GM12878 (cell line): ENCODE measurements around the gene HYPK. TPM values are rescaled to one million over a fixed set of nuclear protein-coding genes. Genes with fewer than 3 reads are reported as not detected.

Experiments
- ATAC-seq: fragments of 200-7000 bp; cut with Tn5 transposase; 3 replicates; pipeline ENCODE4 v1.9.1; 2020; ENCODE audit warnings: mild to moderate bottlenecking, moderate library complexity
- BruUV-seq: library from RNA; stranded (reverse); fragments of 400-500 nt; replicated peaks from 2 replicates; lab custom pipeline; 2021; lab: Mats Ljungman, UMichigan
- CTCF ChIA-PET: fragments of 300-600 bp; sonication (Branson Sonifier 250); formaldehyde crosslinking; extraction: SDS; loops from one replicate; lab custom pipeline; 2021; ENCODE audit warnings: inconsistent platforms; lab: Yijun Ruan, JAX
- POLR2A ChIA-PET: fragments of 350-600 bp; formaldehyde crosslinking; extraction: SDS; loops from one replicate; lab custom pipeline; 2021; ENCODE audit warnings: inconsistent platforms; lab: Charles Lee
- RAD21 ChIA-PET: fragments of 300-600 bp; sonication (Branson Sonifier 250); formaldehyde crosslinking; loops from one replicate; lab custom pipeline; 2023; ENCODE audit warnings: antibody characterized with exemption; ENCODE audit not compliant: unreplicated experiment; lab: Charles Lee
- SMC1A ChIA-PET: fragments of 300-600 bp; sonication (Branson Sonifier 250); formaldehyde crosslinking; loops from one replicate; lab custom pipeline; 2023; ENCODE audit not compliant: unreplicated experiment, uncharacterized antibody; lab: Charles Lee
- DNase-seq: peaks from one replicate; pipeline ENCODE4 v3.0.0-alpha.2; 2011; ENCODE audit warnings: low read depth, low spot score
- FAIRE-seq: peaks from 3 replicates; lab custom pipeline; 2011; peaks lifted over from hg19 to GRCh38; lab: Jason Lieb, UNC
- H2AFZ ChIP-seq: 2 replicates; pipeline ENCODE4 v1.6.0; 2011; ENCODE audit warnings: low read depth, low read length, control low read depth; ENCODE audit not compliant: control insufficient read depth
- H3K27ac ChIP-seq: 2 replicates; pipeline ENCODE4 v1.5.1; 2011; ENCODE audit warnings: control low read depth; ENCODE audit not compliant: control insufficient read depth, insufficient read depth
- H3K27me3 ChIP-seq, 2 experiments: replicated peaks in 1 of 2; 2 replicates each; pipeline versions ENCODE4 v1.6.0 to v1.6.1; 2011; ENCODE audit warnings: low read length in 1 of 2; ENCODE audit not compliant: control insufficient read depth in 2 of 2, insufficient read depth in 2 of 2
- H3K36me3 ChIP-seq, 2 experiments: 2 replicates each; pipeline ENCODE4 v1.5.1; 2011; ENCODE audit warnings: low read length in 1 of 2; ENCODE audit not compliant: control insufficient read depth in 2 of 2, insufficient read depth in 2 of 2
- H3K4me1 ChIP-seq: 2 replicates; pipeline ENCODE4 v1.6.1; 2011; ENCODE audit warnings: mild to moderate bottlenecking, low read length, moderate library complexity, mixed read lengths; ENCODE audit not compliant: control insufficient read depth, insufficient read depth
- H3K4me2 ChIP-seq: 2 replicates; pipeline ENCODE4 v1.6.0; 2011; ENCODE audit warnings: control low read depth; ENCODE audit not compliant: control insufficient read depth, insufficient read depth
- H3K4me3 ChIP-seq: fragments of 200-600 bp; sonication (generic); 2 replicates; pipeline ENCODE4 v1.5.1; 2016
- H3K79me2 ChIP-seq: 2 replicates; pipeline ENCODE4 v1.6.0; 2011; ENCODE audit warnings: low read length; ENCODE audit not compliant: control insufficient read depth, insufficient read depth
- H3K9ac ChIP-seq: 2 replicates; pipeline ENCODE4 v1.8.0; 2011; ENCODE audit warnings: low read length, control low read depth, mixed read lengths; ENCODE audit not compliant: control insufficient read depth, insufficient read depth
- H3K9me3 ChIP-seq: replicated peaks from 3 replicates; pipeline ENCODE4 v1.5.1; 2011; ENCODE audit warnings: mild to moderate bottlenecking, low read length; ENCODE audit not compliant: control insufficient read depth, insufficient read depth
- H4K20me1 ChIP-seq: 2 replicates; pipeline ENCODE4 v1.6.0; 2011; ENCODE audit not compliant: control insufficient read depth, insufficient read depth
- BACH1 ChIP-seq: fragments of 450-650 bp; IDR thresholded peaks from 2 replicates; pipeline ENCODE4 v1.6.1; 2017; ENCODE audit warnings: mild to moderate bottlenecking, borderline replicate concordance
- CHD4 ChIP-seq: fragments of 200-600 bp; sonication (generic); IDR thresholded peaks from 2 replicates; pipeline ENCODE4 v1.6.1; 2016; ENCODE audit warnings: mild to moderate bottlenecking
- CREM ChIP-seq: IDR thresholded peaks from 2 replicates; pipeline ENCODE4 v1.6.1; 2014; ENCODE audit warnings: antibody characterized with exemption, low read depth
- EED ChIP-seq: sonication (generic); IDR thresholded peaks from 2 replicates; pipeline ENCODE4 v1.6.1; 2016; ENCODE audit warnings: antibody characterized with exemption, low read depth
- NR2C1 ChIP-seq: fragments of 450-650 bp; IDR thresholded peaks from 2 replicates; pipeline ENCODE4 v1.6.1; 2017; ENCODE audit warnings: antibody characterized with exemption, mild to moderate bottlenecking, moderate library complexity
- NR2F1 ChIP-seq: fragments of 450-650 bp; conservative IDR thresholded peaks from 2 replicates; pipeline ENCODE4 v1.6.1; 2017; ENCODE audit warnings: mild to moderate bottlenecking
- POLR2A ChIP-seq: IDR thresholded peaks from 2 replicates; pipeline ENCODE4 v1.6.1; 2011; ENCODE audit warnings: low read depth, mild to moderate bottlenecking, low read length
- POLR2AphosphoS5 ChIP-seq: IDR thresholded peaks from 2 replicates; pipeline ENCODE4 v1.6.1; 2011; ENCODE audit warnings: mild to moderate bottlenecking, low read length, inconsistent platforms
- RB1 ChIP-seq: fragments of 450-650 bp; formaldehyde crosslinking; IDR thresholded peaks from 2 replicates; pipeline ENCODE4 v1.6.1; 2017; ENCODE audit warnings: mild to moderate bottlenecking, borderline replicate concordance
- RUNX3 ChIP-seq: IDR thresholded peaks from 2 replicates; pipeline ENCODE4 v1.6.1; 2012; ENCODE audit warnings: low read length, inconsistent platforms
- SREBF2 ChIP-seq: IDR thresholded peaks from 2 replicates; pipeline ENCODE4 v1.6.1; 2012; ENCODE audit warnings: mild to moderate bottlenecking, low read length
- STAT3 ChIP-seq: IDR thresholded peaks from 2 replicates; pipeline ENCODE4 v1.6.1; 2011; ENCODE audit warnings: low read depth, low read length, improper control_type of control experiment
- ZNF622 ChIP-seq: fragments of 450-650 bp; IDR thresholded peaks from 2 replicates; pipeline ENCODE4 v1.6.1; 2017; ENCODE audit warnings: mild to moderate bottlenecking, inconsistent platforms
- WGBS: methylation state at CpG from one replicate; pipeline ENCODE4 v1.1.6; 2016; ENCODE audit warnings: low lambda C conversion rate; ENCODE audit not compliant: insufficient replicate concordance, insufficient coverage; ENCODE audit errors: missing lambda C conversion rate; 5-methylcytosine and 5-hydroxymethylcytosine counted together
- in situ Hi-C: fragments of 300-500 bp; cut with MboI; formaldehyde crosslinking; loops from 9 replicates; pipeline ENCODE4 v1.14.3; 2018; ENCODE audit warnings: mixed read lengths
- intact Hi-C: fragments of 100-400 bp; cut with micrococcal nuclease; formaldehyde crosslinking; loops from one replicate; pipeline ENCODE4 v1.14.2; 2022; ENCODE audit not compliant: unreplicated experiment
- polyA plus RNA-seq, 11 experiments: library from polyadenylated mRNA; depleted of rRNA in 4 of 11; unstranded in 6 of 11; stranded (reverse) in 5 of 11; fragments of >200 nt; fragmentation: Nextera tagmentation in 4 of 11; fragmentation: Illumina TruSeq in 1 of 11; extraction: Ambion mirVana in 4 of 11; extraction: Trizol in 1 of 11; gene quantifications; 1 replicate in 1 of 11; 2 replicates in 10 of 11; pipeline versions ENCODE4 v1.2.1 to v1.2.3, GENCODE V29; 2011 to 2016; ENCODE audit warnings: inconsistent platforms in 2 of 11, missing spikeins in 2 of 11, low read depth in 1 of 11
- total RNA-seq, 4 experiments: library from RNA; depleted of rRNA in 3 of 4; stranded (reverse); fragments of >200 nt in 3 of 4; fragmentation: Illumina TruSeq in 1 of 4; extraction: Trizol in 1 of 4; gene quantifications; 2 replicates each; pipeline versions ENCODE4 v1.2.1 to v1.2.3, GENCODE V29; 2013 to 2021
- TF ChIP-seq, protein P1 (sequence below): fragments of 450-650 bp; conservative IDR thresholded peaks from 2 replicates; pipeline ENCODE4 v1.6.1; 2017; ENCODE audit warnings: mild to moderate bottlenecking, moderate library complexity
- TF ChIP-seq, protein P2 (sequence below): fragments of 450-650 bp; IDR thresholded peaks from 2 replicates; pipeline ENCODE4 v1.6.1; 2017; ENCODE audit warnings: mild to moderate bottlenecking
- TF ChIP-seq, protein P3 (sequence below): IDR thresholded peaks from 2 replicates; pipeline ENCODE4 v1.6.1; 2012; ENCODE audit warnings: low read length, inconsistent platforms

Gene HYPK
- total and polyA plus RNA-seq, 10 of the 15 experiments (the other 5 are each of a cell fraction or from before 2014, with no cell fraction given) = 8.0 to 38.4 (median 17.5) TPM

DNA sequence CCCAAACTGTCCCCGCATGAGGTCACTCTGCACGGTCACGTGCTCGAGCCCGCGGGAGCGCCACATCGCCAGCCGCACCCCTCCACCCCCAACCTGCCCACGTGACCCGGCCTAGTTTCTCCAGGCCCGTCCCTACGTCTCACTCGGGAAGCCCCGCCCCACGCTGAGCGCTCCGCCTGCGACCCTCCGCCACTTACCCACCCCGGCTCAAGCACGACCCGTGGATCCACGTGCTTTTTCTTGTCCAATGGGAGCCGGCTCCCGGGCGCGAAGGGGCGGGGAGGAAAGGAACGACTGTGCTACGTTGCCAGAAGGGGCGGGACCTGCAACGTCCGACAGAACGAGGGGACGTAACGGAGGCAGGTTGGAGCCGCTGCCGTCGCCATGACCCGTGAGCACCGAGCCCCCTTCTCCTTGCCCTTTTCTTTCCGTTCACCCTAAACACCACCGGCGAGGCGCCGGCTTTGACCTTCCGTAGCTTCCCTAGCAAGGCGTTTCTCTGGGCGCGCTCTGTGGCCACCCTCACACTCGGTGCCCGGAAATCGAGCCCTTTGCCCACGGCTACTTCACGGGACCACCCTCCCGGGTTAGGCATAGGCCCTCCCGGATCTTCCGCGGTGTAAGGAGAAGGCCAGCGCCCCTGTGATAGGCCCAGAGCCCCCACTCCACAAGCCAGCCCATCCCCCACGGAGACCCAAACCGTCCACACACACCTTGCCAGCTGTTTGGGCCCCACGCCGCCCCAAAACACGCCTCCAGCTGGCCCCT, 8.2 kb upstream of the HYPK start, which contains the start of gene SERF2 (continued):
- TF ChIP-seq RB1 (peak; percentile 36; the same call in 1 of the 2 replicates), SREBF2 (no peak), STAT3 (no peak), ZNF622 (no peak), NR2C1 (no peak), EED (no peak), CREM (peak; percentile 62), RUNX3 (peak; percentile 57), CHD4 (no peak), BACH1 (peak; percentile 56; the same call in 1 of the 2 replicates)
- TF ChIP-seq, all 136 proteins: peak for 52

DNA sequence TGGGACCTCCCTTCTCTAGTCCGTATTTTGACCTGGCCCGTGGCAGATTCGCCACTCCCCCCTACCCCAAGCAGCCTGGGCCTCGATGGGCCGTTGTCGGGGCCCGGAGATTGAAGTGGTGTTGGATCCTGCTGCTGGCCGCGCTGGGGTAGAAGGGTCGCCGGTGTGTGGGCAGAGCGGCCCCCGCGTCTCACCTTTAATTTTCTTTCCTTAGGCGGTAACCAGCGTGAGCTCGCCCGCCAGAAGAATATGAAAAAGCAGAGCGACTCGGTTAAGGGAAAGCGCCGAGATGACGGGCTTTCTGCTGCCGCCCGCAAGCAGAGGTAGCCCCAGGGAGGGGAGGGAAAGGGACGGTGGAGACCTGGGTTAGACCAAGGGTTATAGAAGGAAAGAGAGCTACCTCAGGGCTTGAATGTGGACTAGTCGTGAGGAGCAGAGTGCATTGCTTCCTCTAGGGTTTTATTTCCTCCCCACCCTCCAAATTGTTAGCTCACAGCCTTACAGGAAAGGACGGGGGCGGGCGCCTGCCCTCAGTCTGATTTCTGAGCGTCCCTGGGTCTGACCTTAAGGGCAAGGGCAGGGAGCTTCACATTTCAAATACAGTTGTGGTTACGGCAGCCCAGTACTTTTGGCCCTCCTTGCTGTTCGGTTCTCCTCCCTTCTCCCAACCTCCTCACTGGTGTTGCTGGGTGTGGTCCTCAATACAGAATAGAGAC, 7.5 kb upstream of the HYPK start:
- SMC1A ChIA-PET = interaction anchor here (1.1 to 9.4 kb wide), 8 partner anchors 11 to 40 kb away, joined by 3 to 129 read pairs (median 4); partner anchors contain the start of genes ELL3 and MFAP1
- H2AFZ ChIP-seq = no peak overlapping the region; the same call in 1 of the 2 replicates
- H3K9me3 ChIP-seq = no peaks in the 10 kb centered on the region
- H3K4me2 ChIP-seq = peak overlapping the region; percentile 99
- H3K4me3 ChIP-seq = peak overlapping the region; percentile 96
- no peaks in the 10 kb centered on the region; the same call in none of the 2 replicates for H4K20me1 ChIP-seq
- peaks cover 5 to 30% of the 10 kb centered on the region in 2 experiments for H3K36me3 ChIP-seq
- H3K4me1 ChIP-seq = peaks cover 32% of the 10 kb centered on the region
- CTCF ChIA-PET = interaction anchor here (0.6 to 1.5 kb wide), 4 partner anchors 17 to 40 kb away, joined by 3 to 5 read pairs (median 4); partner anchors contain the start of gene ELL3
- DNase-seq (no peak), FAIRE-seq (no peak), ATAC-seq (peak; percentile 0; the same call in 2 of the 3 replicates)
- peaks cover 34% of the 10 kb centered on the region for H3K79me2 ChIP-seq
- in situ Hi-C loops (loop anchor here (10.0 to 25.0 kb wide), 2 partner anchors 932 to 1531 kb away; partner anchors contain the start of genes GANC and TMEM87A), intact Hi-C loops (loop anchor here (1.0 to 5.0 kb wide), 2 partner anchors 7 to 34 kb away; partner anchors contain the start of genes HYPK, SERINC4 and WDR76)
- H3K27ac ChIP-seq = peak overlapping the region; percentile 99
- RAD21 ChIA-PET = interaction anchor here (0.6 to 1.7 kb wide), 6 partner anchors 16 to 53 kb away, joined by 3 to 9 read pairs (median 6); partner anchors contain the start of genes ELL3 and MFAP1
- H3K9ac ChIP-seq = peak overlapping the region; percentile 100
- no TSS peak for BruUV-seq
- H3K27me3 ChIP-seq = no peaks in the 10 kb centered on the region
- POLR2A ChIA-PET = interaction anchor here (0.6 to 6.5 kb wide), 12 partner anchors 6 to 745 kb away, joined by 3 to 59 read pairs (median 4); partner anchors contain the start of genes ELL3, HYPK, MFAP1 and SERINC4
- under 1% methylated on average over 31 of the region's 33 CpGs for WGBS
- TF ChIP-seq, protein P1, sequence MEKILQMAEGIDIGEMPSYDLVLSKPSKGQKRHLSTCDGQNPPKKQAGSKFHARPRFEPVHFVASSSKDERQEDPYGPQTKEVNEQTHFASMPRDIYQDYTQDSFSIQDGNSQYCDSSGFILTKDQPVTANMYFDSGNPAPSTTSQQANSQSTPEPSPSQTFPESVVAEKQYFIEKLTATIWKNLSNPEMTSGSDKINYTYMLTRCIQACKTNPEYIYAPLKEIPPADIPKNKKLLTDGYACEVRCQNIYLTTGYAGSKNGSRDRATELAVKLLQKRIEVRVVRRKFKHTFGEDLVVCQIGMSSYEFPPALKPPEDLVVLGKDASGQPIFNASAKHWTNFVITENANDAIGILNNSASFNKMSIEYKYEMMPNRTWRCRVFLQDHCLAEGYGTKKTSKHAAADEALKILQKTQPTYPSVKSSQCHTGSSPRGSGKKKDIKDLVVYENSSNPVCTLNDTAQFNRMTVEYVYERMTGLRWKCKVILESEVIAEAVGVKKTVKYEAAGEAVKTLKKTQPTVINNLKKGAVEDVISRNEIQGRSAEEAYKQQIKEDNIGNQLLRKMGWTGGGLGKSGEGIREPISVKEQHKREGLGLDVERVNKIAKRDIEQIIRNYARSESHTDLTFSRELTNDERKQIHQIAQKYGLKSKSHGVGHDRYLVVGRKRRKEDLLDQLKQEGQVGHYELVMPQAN = 0 out of 2 replicates have a peak, but pooled peaks have one; percentile 19
- TF ChIP-seq POLR2AphosphoS5 (0 out of 2 replicates have a peak, but pooled peaks have one; percentile 53), NR2F1 (0 out of 2 replicates have a peak, but pooled peaks have one; percentile 13), POLR2A (0 out of 2 replicates have a peak, but pooled peaks have one; percentile 6)
- TF ChIP-seq, protein P2, sequence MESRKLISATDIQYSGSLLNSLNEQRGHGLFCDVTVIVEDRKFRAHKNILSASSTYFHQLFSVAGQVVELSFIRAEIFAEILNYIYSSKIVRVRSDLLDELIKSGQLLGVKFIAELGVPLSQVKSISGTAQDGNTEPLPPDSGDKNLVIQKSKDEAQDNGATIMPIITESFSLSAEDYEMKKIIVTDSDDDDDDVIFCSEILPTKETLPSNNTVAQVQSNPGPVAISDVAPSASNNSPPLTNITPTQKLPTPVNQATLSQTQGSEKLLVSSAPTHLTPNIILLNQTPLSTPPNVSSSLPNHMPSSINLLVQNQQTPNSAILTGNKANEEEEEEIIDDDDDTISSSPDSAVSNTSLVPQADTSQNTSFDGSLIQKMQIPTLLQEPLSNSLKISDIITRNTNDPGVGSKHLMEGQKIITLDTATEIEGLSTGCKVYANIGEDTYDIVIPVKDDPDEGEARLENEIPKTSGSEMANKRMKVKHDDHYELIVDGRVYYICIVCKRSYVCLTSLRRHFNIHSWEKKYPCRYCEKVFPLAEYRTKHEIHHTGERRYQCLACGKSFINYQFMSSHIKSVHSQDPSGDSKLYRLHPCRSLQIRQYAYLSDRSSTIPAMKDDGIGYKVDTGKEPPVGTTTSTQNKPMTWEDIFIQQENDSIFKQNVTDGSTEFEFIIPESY = no peak
- TF ChIP-seq, protein P3, sequence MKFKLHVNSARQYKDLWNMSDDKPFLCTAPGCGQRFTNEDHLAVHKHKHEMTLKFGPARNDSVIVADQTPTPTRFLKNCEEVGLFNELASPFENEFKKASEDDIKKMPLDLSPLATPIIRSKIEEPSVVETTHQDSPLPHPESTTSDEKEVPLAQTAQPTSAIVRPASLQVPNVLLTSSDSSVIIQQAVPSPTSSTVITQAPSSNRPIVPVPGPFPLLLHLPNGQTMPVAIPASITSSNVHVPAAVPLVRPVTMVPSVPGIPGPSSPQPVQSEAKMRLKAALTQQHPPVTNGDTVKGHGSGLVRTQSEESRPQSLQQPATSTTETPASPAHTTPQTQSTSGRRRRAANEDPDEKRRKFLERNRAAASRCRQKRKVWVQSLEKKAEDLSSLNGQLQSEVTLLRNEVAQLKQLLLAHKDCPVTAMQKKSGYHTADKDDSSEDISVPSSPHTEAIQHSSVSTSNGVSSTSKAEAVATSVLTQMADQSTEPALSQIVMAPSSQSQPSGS = no peak
